ENCODE results near the gene ZDHHC11B. TPM values are rescaled to one million over a fixed set of nuclear protein-coding genes. Genes with fewer than 3 reads are reported as not detected.
A peak's percentile ranks its signal among the peaks of the same experiment; 100 is the strongest.
"Not testable (repeated sequence)": the region's sequence is repeated elsewhere in the genome, so short reads cannot be mapped to it uniquely, and the experiment has no call there.

The ZDHHC11B gene
- total RNA-seq, 2 donors from 2014 or later: 6.2 to 8.9 TPM

- H3K9me3 ChIP-seq: no peaks in the 10 kb centered on the region
- H3K36me3 ChIP-seq (replicated peaks in 1 of 2; ENCODE audit: insufficient read depth in 1 of 2, low read depth in 2 of 2): no peaks in the 10 kb centered on the region
- WGBS, 2 donors: 43 to 70% methylated on average over 11 to 12 of the region's 12 CpGs
- no peak overlapping the region for H3K4me3 ChIP-seq
- DNase-seq: peak; percentile 60 to 89 (median 80)
- TF ChIP-seq POLR2A (IDR thresholded peaks at IDR 0.05) (no peak), CTCF (IDR thresholded peaks at IDR 0.05) (no peak)
- peak; percentile 57 for ATAC-seq
- H3K4me1 ChIP-seq: peaks cover 16% of the 10 kb centered on the region
- intact Hi-C loops (cut with DNase I): no loop called here
- no peaks in the 10 kb centered on the region for H3K27me3 ChIP-seq
- H3K27ac ChIP-seq: peak overlapping the region in 1 of 4 donors; percentile 32
These were observed 10.8 kb downstream of the ZDHHC11B start for GRCh38 chr5:773517-774264.

- WGBS, 2 donors: 76 to 90% methylated on average over 13 of the region's 13 CpGs
- H3K27ac ChIP-seq; ATAC-seq; H3K9me3 ChIP-seq; H3K4me3 ChIP-seq; H3K36me3 ChIP-seq (replicated peaks in 1 of 2; ENCODE audit: insufficient read depth in 1 of 2, low read depth in 2 of 2); intact Hi-C loops (cut with DNase I); H3K27me3 ChIP-seq: not testable (repeated sequence)
- DNase-seq: peak in 1 of 4 donors; percentile 7
- H3K4me1 ChIP-seq: peaks cover 16% of the 10 kb centered on the region
These were observed 11.6 kb downstream of the ZDHHC11B start for GRCh38 chr5:772931-773330.

GRCh38 chr5:772547-772890, 12.0 kb downstream of the ZDHHC11B start:
- H3K9me3 ChIP-seq; H3K36me3 ChIP-seq (replicated peaks in 1 of 2; ENCODE audit: insufficient read depth in 1 of 2, low read depth in 2 of 2); DNase-seq; H3K4me3 ChIP-seq; intact Hi-C loops (cut with DNase I); H3K27ac ChIP-seq; H3K27me3 ChIP-seq; ATAC-seq: not testable (repeated sequence)
- 74 to 90% methylated on average over 2 of the region's 14 CpGs for WGBS, 2 donors
- peaks cover 16% of the 10 kb centered on the region for H3K4me1 ChIP-seq

- 76 to 79% methylated on average over 8 to 11 of the region's 31 CpGs for WGBS, 2 donors
- DNase-seq: peak in 1 of 4 donors; percentile 7
- intact Hi-C loops (cut with DNase I): not testable (repeated sequence)
These were observed 12.5 kb downstream of the ZDHHC11B start for GRCh38 chr5:771841-772546.

GRCh38 chr5:771087-771781, 13.3 kb downstream of the ZDHHC11B start:
- peak in 1 of 4 donors; percentile 13 for DNase-seq
- H3K36me3 ChIP-seq (replicated peaks in 1 of 2; ENCODE audit: insufficient read depth in 1 of 2, low read depth in 2 of 2); H3K27me3 ChIP-seq; intact Hi-C loops (cut with DNase I); H3K4me3 ChIP-seq; H3K27ac ChIP-seq; ATAC-seq; H3K9me3 ChIP-seq: not testable (repeated sequence)
- WGBS, 2 donors: 84 to 86% methylated on average over 16 to 17 of the region's 19 CpGs
- peaks cover 16% of the 10 kb centered on the region for H3K4me1 ChIP-seq

More at GRCh38 chr5:771841-772546, 12.5 kb downstream of the ZDHHC11B start:
- ATAC-seq; H3K27me3 ChIP-seq; H3K36me3 ChIP-seq (replicated peaks in 1 of 2; ENCODE audit: insufficient read depth in 1 of 2, low read depth in 2 of 2); H3K9me3 ChIP-seq; H3K27ac ChIP-seq; H3K4me3 ChIP-seq: not testable (repeated sequence)
- peaks cover 16% of the 10 kb centered on the region for H3K4me1 ChIP-seq

- H3K4me3 ChIP-seq; intact Hi-C loops (cut with DNase I); H3K9me3 ChIP-seq; ATAC-seq; H3K27me3 ChIP-seq; H3K27ac ChIP-seq; H3K36me3 ChIP-seq (replicated peaks in 1 of 2; ENCODE audit: insufficient read depth in 1 of 2, low read depth in 2 of 2): not testable (repeated sequence)
- 93 to 97% methylated on average over 3 to 5 of the region's 10 CpGs for WGBS, 2 donors
- peaks cover 16% of the 10 kb centered on the region for H3K4me1 ChIP-seq
- DNase-seq: peak in 1 of 4 donors; percentile 8
These were observed 13.9 kb downstream of the ZDHHC11B start for GRCh38 chr5:770585-770984.

- H3K9me3 ChIP-seq; H3K27ac ChIP-seq; H3K36me3 ChIP-seq (replicated peaks in 1 of 2; ENCODE audit: insufficient read depth in 1 of 2, low read depth in 2 of 2); intact Hi-C loops (cut with DNase I); ATAC-seq; H3K27me3 ChIP-seq; H3K4me3 ChIP-seq: not testable (repeated sequence)
- DNase-seq: peak in 1 of 4 donors; percentile 9
- WGBS, 2 donors: 92 to 93% methylated on average over 25 to 29 of the region's 29 CpGs
- peaks cover 15% of the 10 kb centered on the region for H3K4me1 ChIP-seq
These were observed 14.9 kb downstream of the ZDHHC11B start for GRCh38 chr5:769485-770145.

Data from body of pancreas (tissue), 4 donors.